ENCODE results near the gene ITIH4. TPM values are rescaled to one million over a fixed set of nuclear protein-coding genes. Genes with fewer than 3 reads are reported as not detected.

ITIH4 gene
- polyA plus RNA-seq, 3 donors: 0.59 to 47.7 TPM; not detected in 1

DNA sequence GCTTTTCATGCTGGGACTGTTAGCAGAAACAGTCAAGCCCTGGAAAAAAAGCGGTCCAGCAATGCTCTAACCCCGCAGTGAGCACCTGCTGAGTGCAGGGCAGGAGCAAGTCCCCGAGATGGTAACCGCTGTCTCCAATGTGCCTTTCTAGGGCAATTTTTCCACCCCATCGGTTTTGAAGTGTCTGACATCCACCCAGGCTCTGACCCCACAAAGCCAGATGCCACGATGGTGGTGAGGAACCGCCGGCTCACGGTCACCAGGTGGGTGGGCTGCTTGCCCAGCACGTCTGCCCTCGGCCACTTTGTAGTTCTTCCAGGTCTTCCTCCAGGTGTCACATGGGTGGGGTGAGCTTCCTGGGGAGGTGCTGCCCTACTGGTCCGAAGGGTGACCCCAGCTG is 39.1 kb downstream of the ITIH4 start:
- H3K4me3 ChIP-seq (replicated peaks in 1 of 3; ENCODE audit: low read depth in 2 of 3, low read length in 3 of 3): no peak overlapping the region
- no peak overlapping the region for H3K27ac ChIP-seq (ENCODE audit: low read depth in 1 of 2, low read length in 2 of 2)
- no peak overlapping the region for H3K4me2 ChIP-seq (replicated peaks; ENCODE audit: extremely low read depth, low read length, poor library complexity, severe bottlenecking)
- no peaks in the 10 kb centered on the region for H3K9me3 ChIP-seq (replicated peaks in 1 of 2; ENCODE audit: control insufficient read depth in 1 of 2, insufficient read depth in 1 of 2, low read length in 2 of 2)
- Mint-ChIP-seq H3K9me3 (no peaks in the 10 kb centered on the region), H3K36me3 (no peaks in the 10 kb centered on the region), H3K4me1 (peaks cover 11% of the 10 kb centered on the region), H3K4me3 (no peak overlapping the region), H3K27ac (no peak overlapping the region), H3K27me3 (ENCODE audit: low read depth in 3 of 3) (peaks cover 3 to 10% (median 7%) of the 10 kb centered on the region in 3 donors)
- 91% methylated on average over 12 of the region's 12 CpGs for WGBS (ENCODE audit: insufficient coverage)
- no peak overlapping the region for H2AFZ ChIP-seq (ENCODE audit: insufficient read depth, low read depth, low read length, poor library complexity, severe bottlenecking)
- TF ChIP-seq, protein P1, sequence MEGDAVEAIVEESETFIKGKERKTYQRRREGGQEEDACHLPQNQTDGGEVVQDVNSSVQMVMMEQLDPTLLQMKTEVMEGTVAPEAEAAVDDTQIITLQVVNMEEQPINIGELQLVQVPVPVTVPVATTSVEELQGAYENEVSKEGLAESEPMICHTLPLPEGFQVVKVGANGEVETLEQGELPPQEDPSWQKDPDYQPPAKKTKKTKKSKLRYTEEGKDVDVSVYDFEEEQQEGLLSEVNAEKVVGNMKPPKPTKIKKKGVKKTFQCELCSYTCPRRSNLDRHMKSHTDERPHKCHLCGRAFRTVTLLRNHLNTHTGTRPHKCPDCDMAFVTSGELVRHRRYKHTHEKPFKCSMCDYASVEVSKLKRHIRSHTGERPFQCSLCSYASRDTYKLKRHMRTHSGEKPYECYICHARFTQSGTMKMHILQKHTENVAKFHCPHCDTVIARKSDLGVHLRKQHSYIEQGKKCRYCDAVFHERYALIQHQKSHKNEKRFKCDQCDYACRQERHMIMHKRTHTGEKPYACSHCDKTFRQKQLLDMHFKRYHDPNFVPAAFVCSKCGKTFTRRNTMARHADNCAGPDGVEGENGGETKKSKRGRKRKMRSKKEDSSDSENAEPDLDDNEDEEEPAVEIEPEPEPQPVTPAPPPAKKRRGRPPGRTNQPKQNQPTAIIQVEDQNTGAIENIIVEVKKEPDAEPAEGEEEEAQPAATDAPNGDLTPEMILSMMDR (IDR thresholded peaks at IDR 0.05): no peak
- peaks cover 10 to 13% of the 10 kb centered on the region in 2 donors for H3K4me1 ChIP-seq (ENCODE audit: control insufficient read depth in 1 of 2, insufficient read depth in 2 of 2, low read length in 2 of 2)
- no peak overlapping the region for H3K9ac ChIP-seq (ENCODE audit: insufficient read depth, low read length, poor library complexity, severe bottlenecking)
- H3K79me2 ChIP-seq (ENCODE audit: insufficient read depth, low read length): no peaks in the 10 kb centered on the region
- no peaks in the 10 kb centered on the region for H4K20me1 ChIP-seq (ENCODE audit: insufficient read depth, low read length)
- H3K36me3 ChIP-seq (replicated peaks in 1 of 2; ENCODE audit: control insufficient read depth in 1 of 2, insufficient read depth in 2 of 2, low read length in 2 of 2): no peaks in the 10 kb centered on the region
- intact Hi-C loops (cut with micrococcal nuclease): no loop called here
- no peaks in the 10 kb centered on the region for H3K27me3 ChIP-seq (ENCODE audit: control insufficient read depth in 2 of 2, insufficient read depth in 2 of 2, low read length in 2 of 2)
- DNase-seq: no peak

DNA sequence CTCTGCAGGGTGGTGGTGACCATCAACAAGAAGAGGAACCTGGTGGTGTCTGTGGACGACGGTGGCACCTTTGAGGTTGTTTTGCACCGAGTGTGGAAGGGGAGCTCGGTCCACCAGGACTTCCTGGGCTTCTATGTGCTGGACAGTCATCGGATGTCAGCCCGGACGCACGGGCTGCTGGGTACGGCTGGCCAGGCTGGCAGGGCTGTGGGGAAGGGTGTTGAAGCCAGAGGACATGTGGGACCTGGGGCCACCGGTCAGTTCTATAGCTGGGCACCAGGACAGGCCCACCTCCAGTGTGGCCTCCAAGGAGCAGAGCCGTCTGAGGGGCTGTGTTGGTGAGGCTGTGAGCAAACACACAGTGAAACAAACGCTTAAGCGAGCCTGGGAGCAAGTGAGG is 39.7 kb downstream of the ITIH4 start:
- WGBS (ENCODE audit: insufficient coverage): 91% methylated on average over 8 of the region's 13 CpGs
- DNase-seq: no peak

More for the DNA sequence above, 39.7 kb downstream of the ITIH4 start:
- no peak overlapping the region for H3K27ac ChIP-seq (ENCODE audit: low read depth in 1 of 2, low read length in 2 of 2)
- no peak overlapping the region for H3K4me3 ChIP-seq (replicated peaks in 1 of 3; ENCODE audit: low read depth in 2 of 3, low read length in 3 of 3)
- no peak overlapping the region for H3K4me3 Mint-ChIP-seq
- H3K27me3 ChIP-seq (ENCODE audit: control insufficient read depth in 2 of 2, insufficient read depth in 2 of 2, low read length in 2 of 2): no peaks in the 10 kb centered on the region
- H2AFZ ChIP-seq (ENCODE audit: insufficient read depth, low read depth, low read length, poor library complexity, severe bottlenecking): no peak overlapping the region
- H3K9ac ChIP-seq (ENCODE audit: insufficient read depth, low read length, poor library complexity, severe bottlenecking): no peak overlapping the region
- no peaks in the 10 kb centered on the region for H3K36me3 Mint-ChIP-seq
- TF ChIP-seq, protein P1 (IDR thresholded peaks at IDR 0.05): no peak
- H3K27me3 Mint-ChIP-seq (ENCODE audit: low read depth in 3 of 3): peaks cover 3 to 8% (median 7%) of the 10 kb centered on the region in 3 donors
- no peaks in the 10 kb centered on the region for H3K36me3 ChIP-seq (replicated peaks in 1 of 2; ENCODE audit: control insufficient read depth in 1 of 2, insufficient read depth in 2 of 2, low read length in 2 of 2)
- H3K9me3 ChIP-seq (replicated peaks in 1 of 2; ENCODE audit: control insufficient read depth in 1 of 2, insufficient read depth in 1 of 2, low read length in 2 of 2): no peaks in the 10 kb centered on the region
- H4K20me1 ChIP-seq (ENCODE audit: insufficient read depth, low read length): no peaks in the 10 kb centered on the region
- H3K9me3 Mint-ChIP-seq: no peaks in the 10 kb centered on the region
- H3K4me1 Mint-ChIP-seq: peaks cover 8% of the 10 kb centered on the region
- H3K4me1 ChIP-seq (ENCODE audit: control insufficient read depth in 1 of 2, insufficient read depth in 2 of 2, low read length in 2 of 2): peaks cover 10 to 13% of the 10 kb centered on the region in 2 donors
- intact Hi-C loops (cut with micrococcal nuclease): no loop called here
- H3K79me2 ChIP-seq (ENCODE audit: insufficient read depth, low read length): no peaks in the 10 kb centered on the region
- no peak overlapping the region for H3K4me2 ChIP-seq (replicated peaks; ENCODE audit: extremely low read depth, low read length, poor library complexity, severe bottlenecking)
- peak overlapping the region in 1 of 7 donors; percentile 48 for H3K27ac Mint-ChIP-seq
